ENCODE data around the gene TET2. TPM values are rescaled to one million over a fixed set of nuclear protein-coding genes. Genes with fewer than 3 reads are reported as not detected.

Gene TET2
- total RNA-seq, 2 experiments from 2014 or later: 0.19 TPM; not detected in 1

- Histone ChIP-seq H3K27ac (ENCODE audit: low read depth, low read length, poor library complexity, severe bottlenecking) (no peak overlapping the region), H3K9me3 (ENCODE audit: low read length) (no peaks in the 10 kb centered on the region), H3K9me2 (ENCODE audit: insufficient read depth, low read length) (no peaks in the 10 kb centered on the region), H3K36me3 (ENCODE audit: insufficient read depth, low read length) (no peaks in the 10 kb centered on the region), H4K20me1 (ENCODE audit: insufficient read depth, low read length) (no peaks in the 10 kb centered on the region), H3K4me2 (ENCODE audit: low read length) (no peak overlapping the region), H3K4me1 (ENCODE audit: insufficient read depth, low read length, poor library complexity, severe bottlenecking) (no peaks in the 10 kb centered on the region), H3K79me2 (ENCODE audit: insufficient read depth, low read depth, low read length) (no peaks in the 10 kb centered on the region), H3K4me3 (ENCODE audit: low read depth, low read length, poor library complexity, severe bottlenecking) (no peak overlapping the region), H2AFZ (ENCODE audit: low read length) (no peak overlapping the region)
- intact Hi-C loops (cut with micrococcal nuclease; ENCODE audit: unreplicated experiment): no loop called here
- ChIA-PET POLR2A (interaction anchor here (0.5 to 1.6 kb wide), 4 partner anchors 35 to 590 kb away, joined by 3 to 5 read pairs (median 4); partner anchors contain the start of gene PPA2), CTCF (ENCODE audit: unreplicated experiment) (no interaction called here)
- no peak for TF ChIP-seq CTCF (conservative IDR thresholded peaks at IDR 0.05; ENCODE audit: low read length)
- no peak for TF ChIP-seq EZH2phosphoT487 (IDR thresholded peaks at IDR 0.05; ENCODE audit: borderline replicate concordance, low read depth, low read length)
- DNase-seq (ENCODE audit: low spot score): no peak
- BruUV-seq (replicated peaks): no TSS peak
Observed at GRCh38 chr4:105128208-105128607, 18.5 kb upstream of the TET2 start.

GRCh38 chr4:105129286-105130040 is 17.2 kb upstream of the TET2 start:
- Histone ChIP-seq H3K4me1 (ENCODE audit: insufficient read depth, low read length, poor library complexity, severe bottlenecking) (no peaks in the 10 kb centered on the region), H3K9me2 (ENCODE audit: insufficient read depth, low read length) (no peaks in the 10 kb centered on the region), H3K4me2 (ENCODE audit: low read length) (no peak overlapping the region), H3K79me2 (ENCODE audit: insufficient read depth, low read depth, low read length) (no peaks in the 10 kb centered on the region), H2AFZ (ENCODE audit: low read length) (no peak overlapping the region), H3K4me3 (ENCODE audit: low read depth, low read length, poor library complexity, severe bottlenecking) (no peak overlapping the region), H4K20me1 (ENCODE audit: insufficient read depth, low read length) (no peaks in the 10 kb centered on the region), H3K27ac (ENCODE audit: low read depth, low read length, poor library complexity, severe bottlenecking) (no peak overlapping the region), H3K36me3 (ENCODE audit: insufficient read depth, low read length) (no peaks in the 10 kb centered on the region), H3K9me3 (ENCODE audit: low read length) (no peaks in the 10 kb centered on the region)
- ChIA-PET POLR2A (no interaction called here), CTCF (ENCODE audit: unreplicated experiment) (no interaction called here)
- TF ChIP-seq EZH2phosphoT487 (IDR thresholded peaks at IDR 0.05; ENCODE audit: borderline replicate concordance, low read depth, low read length) (no peak), CTCF (conservative IDR thresholded peaks at IDR 0.05; ENCODE audit: low read length) (no peak)
- intact Hi-C loops (cut with micrococcal nuclease; ENCODE audit: unreplicated experiment): no loop called here
- no peak for DNase-seq (ENCODE audit: low spot score)
- no TSS peak for BruUV-seq (replicated peaks)

GRCh38 chr4:105130945-105131344 is 15.7 kb upstream of the TET2 start:
- BruUV-seq (replicated peaks): no TSS peak
- TF ChIP-seq EZH2phosphoT487 (IDR thresholded peaks at IDR 0.05; ENCODE audit: borderline replicate concordance, low read depth, low read length) (no peak), CTCF (conservative IDR thresholded peaks at IDR 0.05; ENCODE audit: low read length) (no peak)

More at GRCh38 chr4:105130945-105131344, 15.7 kb upstream of the TET2 start:
- H3K4me1 ChIP-seq (ENCODE audit: insufficient read depth, low read length, poor library complexity, severe bottlenecking): no peaks in the 10 kb centered on the region
- no peaks in the 10 kb centered on the region for H4K20me1 ChIP-seq (ENCODE audit: insufficient read depth, low read length)
- DNase-seq (ENCODE audit: low spot score): no peak
- intact Hi-C loops (cut with micrococcal nuclease; ENCODE audit: unreplicated experiment): no loop called here
- H3K27ac ChIP-seq (ENCODE audit: low read depth, low read length, poor library complexity, severe bottlenecking): no peak overlapping the region
- no peaks in the 10 kb centered on the region for H3K79me2 ChIP-seq (ENCODE audit: insufficient read depth, low read depth, low read length)
- ChIA-PET POLR2A (no interaction called here), CTCF (ENCODE audit: unreplicated experiment) (no interaction called here)
- H3K4me2 ChIP-seq (ENCODE audit: low read length): no peak overlapping the region
- no peaks in the 10 kb centered on the region for H3K9me3 ChIP-seq (ENCODE audit: low read length)
- H3K4me3 ChIP-seq (ENCODE audit: low read depth, low read length, poor library complexity, severe bottlenecking): no peak overlapping the region
- H3K36me3 ChIP-seq (ENCODE audit: insufficient read depth, low read length): no peaks in the 10 kb centered on the region
- H3K9me2 ChIP-seq (ENCODE audit: insufficient read depth, low read length): no peaks in the 10 kb centered on the region
- H2AFZ ChIP-seq (ENCODE audit: low read length): no peak overlapping the region
